HCT116 (cell line): Measurements from ENCODE around the gene LEMD3.
"Not testable (repeated sequence)": the region's sequence is repeated elsewhere in the genome, so short reads cannot be mapped to it uniquely, and the experiment has no call there.

Experiments
- CEBPB ChIP-seq: IDR thresholded peaks from 2 replicates; pipeline ENCODE4 v1.6.1; 2012; ENCODE audit warnings: low read depth
- CTCF ChIP-seq, 3 experiments: fragments of 200-600 bp in 1 of 3; sonication (generic) in 1 of 3; IDR thresholded peaks in 2 of 3; conservative IDR thresholded peaks in 1 of 3; 2 replicates each; pipeline ENCODE4 v1.5.1; 2012 to 2017; ENCODE audit warnings: low read depth in 2 of 3, low read length in 2 of 3, antibody characterized with exemption in 1 of 3, borderline replicate concordance in 1 of 3, control low read depth in 1 of 3, mild to moderate bottlenecking in 1 of 3, mixed read lengths in 1 of 3, mixed run types in 1 of 3, moderate library complexity in 1 of 3; ENCODE audit not compliant: insufficient read depth in 1 of 3
- EGR1 ChIP-seq: IDR thresholded peaks from 2 replicates; pipeline ENCODE4 v1.6.1; 2012; ENCODE audit warnings: low read depth
- SRF ChIP-seq: IDR thresholded peaks from 2 replicates; pipeline ENCODE4 v1.6.1; 2012; ENCODE audit warnings: low read depth

- TF ChIP-seq CEBPB; CTCF (IDR thresholded peaks at IDR 0.05 in 2 of 3, conservative IDR thresholded peaks at IDR 0.05 in 1 of 3; ENCODE audit: borderline replicate concordance in 1 of 3, insufficient read depth in 1 of 3, low read depth in 2 of 3, low read length in 2 of 3); SRF; EGR1: not testable (repeated sequence)
Measured at GRCh38 chr12:65285532-65285931, 116.1 kb downstream of the LEMD3 start.
